Trophoblast cell (in vitro differentiated cells and primary cell): ENCODE results near the gene IGFN1.

Source experiments
- DNase-seq, 2 donors: peaks; one replicate each; pipeline ENCODE4 v3.0.0-alpha.2; 2016
- H2AFZ ChIP-seq: 2 replicates; pipeline ENCODE4 v1.6.1; 2013; ENCODE audit warnings: low read length, moderate library complexity, mild to moderate bottlenecking; ENCODE audit not compliant: insufficient read depth, poor library complexity
- H2AK5ac ChIP-seq: 2 replicates; pipeline ENCODE4 v1.6.1; 2013; ENCODE audit warnings: mild to moderate bottlenecking, low read length
- H2BK120ac ChIP-seq: 2 replicates; pipeline ENCODE4 v1.6.1; 2013; ENCODE audit warnings: low read length, mild to moderate bottlenecking, moderate library complexity; ENCODE audit not compliant: insufficient read depth, poor library complexity
- H2BK12ac ChIP-seq: 2 replicates; pipeline ENCODE4 v1.6.1; 2013; ENCODE audit warnings: mild to moderate bottlenecking, low read length, moderate library complexity
- H2BK5ac ChIP-seq: 2 replicates; pipeline ENCODE4 v1.6.1; 2013; ENCODE audit warnings: low read length, low read depth, moderate library complexity, mild to moderate bottlenecking; ENCODE audit not compliant: poor library complexity
- H3K14ac ChIP-seq: 2 replicates; pipeline ENCODE4 v1.6.1; 2013; ENCODE audit warnings: mild to moderate bottlenecking, low read length
- H3K18ac ChIP-seq: 2 replicates; pipeline ENCODE4 v1.6.1; 2013; ENCODE audit warnings: mild to moderate bottlenecking, low read length
- H3K23ac ChIP-seq: 2 replicates; pipeline ENCODE4 v1.6.1; 2013; ENCODE audit warnings: low read length
- H3K27ac ChIP-seq: 2 replicates; pipeline ENCODE4 v1.5.1; 2013; ENCODE audit warnings: low read depth, mild to moderate bottlenecking, inconsistent platforms, low read length, moderate library complexity
- H3K27me3 ChIP-seq: 2 replicates; pipeline ENCODE4 v1.6.1; 2013; ENCODE audit warnings: inconsistent platforms, mild to moderate bottlenecking, low read length, moderate library complexity; ENCODE audit not compliant: insufficient read depth
- H3K36me3 ChIP-seq, 2 experiments: 1 replicate in 1 of 2; 2 replicates in 1 of 2; pipeline ENCODE4 v1.6.1; 2013; ENCODE audit warnings: low read length in 2 of 2, mild to moderate bottlenecking in 2 of 2, moderate library complexity in 1 of 2; ENCODE audit not compliant: insufficient read depth in 2 of 2, control insufficient read depth in 1 of 2
- H3K4ac ChIP-seq: 2 replicates; pipeline ENCODE4 v1.6.1; 2013; ENCODE audit warnings: low read depth, mild to moderate bottlenecking, low read length, moderate library complexity
- H3K4me1 ChIP-seq, 2 experiments: 1 replicate in 1 of 2; 2 replicates in 1 of 2; pipeline ENCODE4 v1.6.1; 2013; ENCODE audit warnings: low read length in 2 of 2, mild to moderate bottlenecking in 2 of 2, moderate library complexity in 1 of 2; ENCODE audit not compliant: insufficient read depth in 2 of 2, control insufficient read depth in 1 of 2
- H3K4me2 ChIP-seq: 2 replicates; pipeline ENCODE4 v1.6.1; 2013; ENCODE audit warnings: inconsistent platforms, mild to moderate bottlenecking, low read length, moderate library complexity
- H3K4me3 ChIP-seq: 2 replicates; pipeline ENCODE4 v1.5.1; 2013; ENCODE audit warnings: mild to moderate bottlenecking, low read depth, low read length, inconsistent platforms
- H3K79me1 ChIP-seq: one replicate; pipeline ENCODE4 v1.6.1; 2013; ENCODE audit warnings: low read length
- H3K79me2 ChIP-seq: 2 replicates; pipeline ENCODE4 v1.6.1; 2013; ENCODE audit warnings: low read length, mild to moderate bottlenecking; ENCODE audit not compliant: control insufficient read depth, insufficient read depth, poor library complexity
- H3K9ac ChIP-seq: 2 replicates; pipeline ENCODE4 v1.6.1; 2013; ENCODE audit warnings: mild to moderate bottlenecking, low read length
- H3K9me3 ChIP-seq: 2 replicates; pipeline ENCODE4 v1.6.1; 2013; ENCODE audit warnings: low read depth, mild to moderate bottlenecking, control low read depth, inconsistent platforms, low read length; ENCODE audit not compliant: insufficient read depth
- H4K12ac ChIP-seq: 2 replicates; pipeline ENCODE4 v1.6.1; 2013; ENCODE audit warnings: low read depth, mild to moderate bottlenecking, low read length, moderate library complexity
- H4K8ac ChIP-seq: 2 replicates; pipeline ENCODE4 v1.6.1; 2013; ENCODE audit warnings: low read depth, mild to moderate bottlenecking, low read length, moderate library complexity
- H4K91ac ChIP-seq: one replicate; pipeline ENCODE4 v1.6.1; 2013; ENCODE audit warnings: low read depth, mild to moderate bottlenecking, low read length, moderate library complexity
- WGBS: extraction: QIAGEN DNeasy Blood & Tissue Kit; methylation state at CpG from one replicate; pipeline ENCODE4 v1.1.7; 2013; ENCODE audit warnings: missing lambda C conversion rate; ENCODE audit not compliant: insufficient read length, insufficient coverage; ENCODE audit errors: extremely low coverage; 5-methylcytosine and 5-hydroxymethylcytosine counted together

IGFN1 gene

GRCh38 chr1:201267481-201268229, 77.0 kb downstream of the IGFN1 start:
- no peak overlapping the region for H3K4ac ChIP-seq
- no peak overlapping the region for H4K91ac ChIP-seq
- no peak overlapping the region for H2BK5ac ChIP-seq
- no peak overlapping the region for H2AK5ac ChIP-seq
- H4K8ac ChIP-seq, result no peak overlapping the region
- no peaks in the 10 kb centered on the region for H3K79me2 ChIP-seq
- H3K4me3 ChIP-seq, result no peak overlapping the region
- peaks cover 3% of the 10 kb centered on the region for H3K79me1 ChIP-seq
- H3K9ac ChIP-seq, result no peak overlapping the region
- H3K4me1 ChIP-seq, result peaks cover 8% of the 10 kb centered on the region in 2 experiments
- no peak overlapping the region for H3K23ac ChIP-seq
- H3K27ac ChIP-seq, result no peak overlapping the region
- H3K18ac ChIP-seq, result no peak overlapping the region
- no peak overlapping the region for H2BK120ac ChIP-seq
- no peak overlapping the region for H3K4me2 ChIP-seq
- H4K12ac ChIP-seq, result no peak overlapping the region
- no peak for DNase-seq
- no peak overlapping the region for H2AFZ ChIP-seq
- H3K27me3 ChIP-seq, result no peaks in the 10 kb centered on the region
- no peak overlapping the region for H3K14ac ChIP-seq
- no peaks in the 10 kb centered on the region for H3K9me3 ChIP-seq
- no CpG with 5 or more reads among the region's 14 CpGs for WGBS
- H3K36me3 ChIP-seq, result no peaks in the 10 kb centered on the region
- no peak overlapping the region for H2BK12ac ChIP-seq

- H2BK12ac ChIP-seq, result peak overlapping the region; percentile 13
- H4K12ac ChIP-seq, result no peak overlapping the region
- peak overlapping the region; percentile 33 for H4K91ac ChIP-seq
- no peaks in the 10 kb centered on the region for H3K79me2 ChIP-seq
- no peak overlapping the region for H3K18ac ChIP-seq
- no peak overlapping the region for H3K27ac ChIP-seq
- H2AFZ ChIP-seq, result no peak overlapping the region
- no peak overlapping the region for H3K4me3 ChIP-seq
- no peak overlapping the region for H3K9ac ChIP-seq
- H3K14ac ChIP-seq, result no peak overlapping the region
- no peak overlapping the region for H3K4ac ChIP-seq
- no peak overlapping the region for H2BK5ac ChIP-seq
- no peaks in the 10 kb centered on the region for H3K36me3 ChIP-seq
- peaks cover 3% of the 10 kb centered on the region for H3K79me1 ChIP-seq
- no peak overlapping the region for H3K23ac ChIP-seq
- H3K27me3 ChIP-seq, result no peaks in the 10 kb centered on the region
- H4K8ac ChIP-seq, result no peak overlapping the region
- H3K4me1 ChIP-seq, result peaks cover 9 to 11% of the 10 kb centered on the region in 2 experiments
- peak in 1 of 2 donors; percentile 36 for DNase-seq
- H2BK120ac ChIP-seq, result no peak overlapping the region
- no peak overlapping the region for H3K4me2 ChIP-seq
- peaks cover 2% of the 10 kb centered on the region for H3K9me3 ChIP-seq
- H2AK5ac ChIP-seq, result no peak overlapping the region
- no CpG with 5 or more reads among the region's 12 CpGs for WGBS
Observed at GRCh38 chr1:201268604-201269151, 78.1 kb downstream of the IGFN1 start.

GRCh38 chr1:201269281-201269680, 78.7 kb downstream of the IGFN1 start:
- no peak overlapping the region for H2BK5ac ChIP-seq
- no peak overlapping the region for H3K23ac ChIP-seq
- H3K9ac ChIP-seq, result no peak overlapping the region
- peaks cover 2% of the 10 kb centered on the region for H3K9me3 ChIP-seq
- no peak overlapping the region for H3K4me2 ChIP-seq
- no peak overlapping the region for H2AFZ ChIP-seq
- no peak overlapping the region for H3K14ac ChIP-seq
- peaks cover 3% of the 10 kb centered on the region for H3K79me1 ChIP-seq
- H4K91ac ChIP-seq, result no peak overlapping the region
- no peaks in the 10 kb centered on the region for H3K27me3 ChIP-seq
- H2AK5ac ChIP-seq, result no peak overlapping the region
- H3K36me3 ChIP-seq, result no peaks in the 10 kb centered on the region
- no peak overlapping the region for H2BK12ac ChIP-seq
- no CpG with 5 or more reads among the region's 7 CpGs for WGBS
- no peak overlapping the region for H3K18ac ChIP-seq
- H3K27ac ChIP-seq, result no peak overlapping the region
- peaks cover 12 to 14% of the 10 kb centered on the region in 2 experiments for H3K4me1 ChIP-seq
- H3K4me3 ChIP-seq, result no peak overlapping the region
- no peak overlapping the region for H2BK120ac ChIP-seq
- H3K4ac ChIP-seq, result no peak overlapping the region
- H3K79me2 ChIP-seq, result no peaks in the 10 kb centered on the region
- no peak overlapping the region for H4K8ac ChIP-seq
- DNase-seq, result peak in 1 of 2 donors; percentile 53
- H4K12ac ChIP-seq, result no peak overlapping the region

DNA sequence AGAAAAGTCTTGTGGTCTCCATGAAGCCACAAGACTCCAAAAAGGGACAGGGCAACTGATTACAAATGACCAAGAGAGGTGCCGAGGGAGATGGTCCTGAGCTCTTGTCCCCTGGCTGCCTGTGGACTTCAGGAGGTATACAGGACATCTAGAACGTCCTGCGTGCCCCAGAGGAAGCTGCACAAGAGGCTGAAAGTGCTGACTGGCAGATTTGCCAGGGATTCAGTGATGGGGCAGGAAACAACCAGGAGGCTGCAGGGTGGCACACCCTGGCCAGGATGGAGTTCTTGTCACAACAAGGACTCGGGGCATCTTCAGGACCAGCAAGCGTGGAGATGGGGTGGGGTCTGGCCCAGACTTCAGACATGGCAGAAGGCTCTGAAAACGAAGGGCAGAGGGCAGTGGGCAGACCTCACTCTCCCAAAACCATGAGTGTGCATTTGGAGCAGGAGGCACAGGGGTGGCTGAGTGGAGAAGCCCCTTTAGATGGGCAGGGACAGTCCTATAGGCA, 79.3 kb downstream of the IGFN1 start:
- Histone ChIP-seq H3K9ac (no peak overlapping the region), H3K14ac (no peak overlapping the region), H2BK120ac (no peak overlapping the region), H4K12ac (no peak overlapping the region), H3K4me3 (no peak overlapping the region), H3K79me1 (peaks cover 3% of the 10 kb centered on the region), H2AK5ac (no peak overlapping the region), H3K4ac (no peak overlapping the region), H2BK12ac (no peak overlapping the region), H3K4me1 (peaks cover 18 to 20% of the 10 kb centered on the region in 2 experiments), H2AFZ (no peak overlapping the region), H3K4me2 (no peak overlapping the region), H3K9me3 (peaks cover 2% of the 10 kb centered on the region), H3K79me2 (no peaks in the 10 kb centered on the region), H3K36me3 (no peaks in the 10 kb centered on the region), H3K27me3 (no peaks in the 10 kb centered on the region), H3K27ac (no peak overlapping the region), H4K8ac (no peak overlapping the region), H4K91ac (no peak overlapping the region), H3K23ac (no peak overlapping the region), H3K18ac (no peak overlapping the region), H2BK5ac (no peak overlapping the region)
- no CpG with 5 or more reads among the region's 6 CpGs for WGBS
- no peak for DNase-seq
